GM12891 (cell line): ENCODE results near the gene MTMR4.

Source experiments
- POLR2A ChIP-seq: IDR thresholded peaks from 2 replicates; pipeline ENCODE4 v1.6.1; 2011; ENCODE audit warnings: low read depth, low read length, control low read depth
- POLR2AphosphoS5 ChIP-seq: IDR thresholded peaks from 2 replicates; pipeline ENCODE4 v1.6.1; 2011; ENCODE audit warnings: low read depth, low read length, control low read depth
- POU2F2 ChIP-seq: IDR thresholded peaks from 2 replicates; pipeline ENCODE4 v1.6.1; 2011; ENCODE audit warnings: low read depth, mild to moderate bottlenecking, control low read depth, low read length, moderate library complexity

DNA sequence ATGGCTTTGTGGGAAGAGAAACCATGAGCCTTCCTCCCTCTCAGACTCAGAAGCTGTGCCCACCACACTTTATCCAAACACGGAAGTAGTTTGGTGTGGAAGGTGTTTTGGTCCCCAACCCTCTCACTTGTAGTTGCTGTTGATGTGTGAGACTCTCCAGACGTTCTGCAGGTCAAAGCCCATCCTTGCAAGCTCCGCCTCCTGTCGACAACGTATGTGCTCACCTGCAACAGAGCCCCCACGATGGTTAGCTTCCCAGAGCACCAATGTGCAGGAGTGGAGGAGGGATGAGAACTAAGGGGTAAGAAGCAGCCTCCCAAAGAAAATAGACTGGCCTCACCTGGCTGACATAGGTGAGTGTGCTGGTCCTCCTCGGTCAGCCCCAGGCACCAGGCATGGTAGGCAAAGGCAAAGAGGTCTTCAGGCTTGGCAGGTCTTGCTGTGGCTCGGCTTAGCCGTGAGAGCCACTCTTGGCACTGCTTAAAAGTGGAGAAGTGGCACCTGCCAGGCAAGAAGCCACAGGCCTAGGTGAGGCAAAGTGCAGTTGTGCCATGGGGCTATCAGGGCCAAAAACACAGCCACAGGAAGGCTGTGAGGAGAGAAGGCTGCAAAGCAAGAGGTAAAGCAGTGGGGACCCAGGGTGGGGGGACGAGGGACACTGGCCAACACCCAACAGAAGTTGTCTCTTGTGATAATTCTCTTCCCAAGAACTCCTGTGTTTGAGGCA lies 5.9 kb downstream of the MTMR4 start:
- TF ChIP-seq POLR2AphosphoS5, result no peak
- TF ChIP-seq POLR2A, result no peak
- no peak for TF ChIP-seq POU2F2
